HEK293 (cell line): Measurements from ENCODE around the gene NARF.

Experiments
- CTCF ChIA-PET: fragments of 350-600 bp; formaldehyde crosslinking; extraction: SDS; loops from one replicate; lab custom pipeline; 2021; ENCODE audit warnings: antibody characterized with exemption; lab: Yijun Ruan, JAX
- POLR2A ChIA-PET: fragments of 300-600 bp; formaldehyde crosslinking; extraction: SDS; loops from one replicate; lab custom pipeline; 2020; ENCODE audit warnings: antibody characterized with exemption, inconsistent platforms; lab: Yijun Ruan, JAX
- H3K27ac ChIP-seq: fragments of 200-500 bp; sonication (Bioruptor generic); 2 replicates; pipeline ENCODE4 v1.5.1; 2014; ENCODE audit warnings: low read depth, low read length, control low read depth, inconsistent platforms; ENCODE audit errors: extremely low read depth
- H3K36me3 ChIP-seq, 2 experiments: fragments of 200-500 bp in 1 of 2; sonication (Bioruptor generic) in 1 of 2; 1 replicate in 1 of 2; 2 replicates in 1 of 2; pipeline ENCODE4 v1.5.1; 2014 to 2017; ENCODE audit warnings: inconsistent platforms in 2 of 2, low read length in 2 of 2; ENCODE audit not compliant: control insufficient read depth in 2 of 2, insufficient read depth in 1 of 2
- H3K4me1 ChIP-seq: fragments of 200-500 bp; sonication (Bioruptor generic); 2 replicates; pipeline ENCODE4 v1.5.1; 2014; ENCODE audit warnings: mild to moderate bottlenecking, low read length, inconsistent platforms; ENCODE audit not compliant: control insufficient read depth, insufficient read depth
- H3K4me3 ChIP-seq: 2 replicates; pipeline ENCODE4 v1.5.1; 2011; ENCODE audit warnings: low read depth, mild to moderate bottlenecking, control low read depth, low read length, moderate library complexity
- H3K9me3 ChIP-seq: fragments of 200-500 bp; sonication (Bioruptor generic); 2 replicates; pipeline ENCODE4 v1.5.1; 2014; ENCODE audit warnings: low read depth, low read length, inconsistent platforms; ENCODE audit not compliant: control insufficient read depth, insufficient read depth
- FEZF1 ChIP-seq: fragments of 450-650 bp; formaldehyde crosslinking; IDR thresholded peaks from 2 replicates; pipeline ENCODE4 v1.5.1; 2016; ENCODE audit warnings: missing biosample characterization, missing genetic modification characterization
- GFI1B ChIP-seq: fragments of 450-650 bp; formaldehyde crosslinking; IDR thresholded peaks from 2 replicates; pipeline ENCODE4 v1.5.1; 2016; ENCODE audit warnings: missing biosample characterization, missing genetic modification characterization
- HOXA7 ChIP-seq: sonication (generic); formaldehyde crosslinking; IDR thresholded peaks from 2 replicates; pipeline ENCODE4 v1.8.1; 2022; ENCODE audit warnings: missing genetic modification reagents, borderline replicate concordance
- KLF1 ChIP-seq: fragments of 450-650 bp; formaldehyde crosslinking; IDR thresholded peaks from 2 replicates; pipeline ENCODE4 v1.5.1; 2016; ENCODE audit warnings: missing biosample characterization, missing genetic modification characterization
- SP2 ChIP-seq: fragments of 450-650 bp; formaldehyde crosslinking; IDR thresholded peaks from 2 replicates; pipeline ENCODE4 v1.5.1; 2016; ENCODE audit warnings: missing biosample characterization, missing genetic modification characterization
- TCF7L2 ChIP-seq: IDR thresholded peaks from 2 replicates; pipeline ENCODE4 v1.6.1; 2011; ENCODE audit warnings: low read depth, mild to moderate bottlenecking, inconsistent platforms, low read length, moderate library complexity, borderline replicate concordance
- WT1 ChIP-seq: fragments of 450-650 bp; formaldehyde crosslinking; IDR thresholded peaks from 2 replicates; pipeline ENCODE4 v1.5.1; 2016; ENCODE audit warnings: missing biosample characterization, missing genetic modification characterization
- ZBTB8A ChIP-seq: fragments of 450-650 bp; formaldehyde crosslinking; IDR thresholded peaks from 2 replicates; pipeline ENCODE4 v1.5.1; 2016; ENCODE audit warnings: missing biosample characterization, missing genetic modification characterization
- ZEB2 ChIP-seq: fragments of 450-650 bp; formaldehyde crosslinking; IDR thresholded peaks from 2 replicates; pipeline ENCODE4 v1.5.1; 2016; ENCODE audit warnings: missing biosample characterization, missing genetic modification characterization
- ZFP37 ChIP-seq: fragments of 450-650 bp; formaldehyde crosslinking; IDR thresholded peaks from 2 replicates; pipeline ENCODE4 v1.5.1; 2016; ENCODE audit warnings: missing biosample characterization, missing genetic modification characterization
- ZIC2 ChIP-seq: fragments of 450-650 bp; formaldehyde crosslinking; IDR thresholded peaks from 2 replicates; pipeline ENCODE4 v1.5.1; 2016; ENCODE audit warnings: missing biosample characterization, missing genetic modification characterization
- ZNF146 ChIP-seq: fragments of 450-650 bp; formaldehyde crosslinking; IDR thresholded peaks from 2 replicates; pipeline ENCODE4 v1.5.1; 2016; ENCODE audit warnings: missing biosample characterization, missing genetic modification characterization
- ZNF16 ChIP-seq: fragments of 450-650 bp; formaldehyde crosslinking; IDR thresholded peaks from 2 replicates; pipeline ENCODE4 v1.5.1; 2016; ENCODE audit warnings: low read depth, missing biosample characterization, missing genetic modification characterization
- ZNF239 ChIP-seq: fragments of 450-650 bp; formaldehyde crosslinking; IDR thresholded peaks from 2 replicates; pipeline ENCODE4 v1.5.1; 2016; ENCODE audit warnings: missing biosample characterization, missing genetic modification characterization
- ZNF561 ChIP-seq: fragments of 450-650 bp; IDR thresholded peaks from 2 replicates; pipeline ENCODE4 v1.5.1; 2018; ENCODE audit warnings: missing biosample characterization, missing genetic modification characterization, borderline replicate concordance
- ZNF596 ChIP-seq: fragments of 450-650 bp; IDR thresholded peaks from 2 replicates; pipeline ENCODE4 v1.5.0; 2018; ENCODE audit warnings: missing biosample characterization, mild to moderate bottlenecking, missing genetic modification characterization, moderate library complexity
- ZNF747 ChIP-seq: fragments of 450-650 bp; formaldehyde crosslinking; IDR thresholded peaks from 2 replicates; pipeline ENCODE4 v1.5.1; 2016; ENCODE audit warnings: missing biosample characterization, missing genetic modification characterization
- ZNF791 ChIP-seq: fragments of 450-650 bp; formaldehyde crosslinking; IDR thresholded peaks from 2 replicates; pipeline ENCODE4 v1.5.1; 2016; ENCODE audit warnings: missing biosample characterization, missing genetic modification characterization
- ZNF830 ChIP-seq: fragments of 450-650 bp; IDR thresholded peaks from 2 replicates; pipeline ENCODE4 v1.5.0; 2018; ENCODE audit warnings: missing biosample characterization, missing genetic modification characterization, low read depth, mild to moderate bottlenecking, moderate library complexity
- ZNF843 ChIP-seq: fragments of 450-650 bp; formaldehyde crosslinking; IDR thresholded peaks from 2 replicates; pipeline ENCODE4 v1.5.1; 2016; ENCODE audit warnings: missing biosample characterization, missing genetic modification characterization
- TF ChIP-seq, protein P1 (sequence below): fragments of 450-650 bp; formaldehyde crosslinking; IDR thresholded peaks from 2 replicates; pipeline ENCODE4 v1.5.1; 2016; ENCODE audit warnings: missing biosample characterization, missing genetic modification characterization
- TF ChIP-seq, protein P2 (sequence below): fragments of 450-650 bp; formaldehyde crosslinking; IDR thresholded peaks from 2 replicates; pipeline ENCODE4 v1.5.1; 2017; ENCODE audit warnings: missing biosample characterization, missing genetic modification characterization
- TF ChIP-seq, protein P3 (sequence below): fragments of 450-650 bp; formaldehyde crosslinking; IDR thresholded peaks from 2 replicates; pipeline ENCODE4 v1.5.1; 2016; ENCODE audit warnings: missing biosample characterization, missing genetic modification characterization, borderline replicate concordance
- TF ChIP-seq, protein P4 (sequence below): fragments of 450-650 bp; formaldehyde crosslinking; IDR thresholded peaks from 2 replicates; pipeline ENCODE4 v1.5.1; 2016; ENCODE audit warnings: missing biosample characterization, missing genetic modification characterization

Gene NARF

DNA sequence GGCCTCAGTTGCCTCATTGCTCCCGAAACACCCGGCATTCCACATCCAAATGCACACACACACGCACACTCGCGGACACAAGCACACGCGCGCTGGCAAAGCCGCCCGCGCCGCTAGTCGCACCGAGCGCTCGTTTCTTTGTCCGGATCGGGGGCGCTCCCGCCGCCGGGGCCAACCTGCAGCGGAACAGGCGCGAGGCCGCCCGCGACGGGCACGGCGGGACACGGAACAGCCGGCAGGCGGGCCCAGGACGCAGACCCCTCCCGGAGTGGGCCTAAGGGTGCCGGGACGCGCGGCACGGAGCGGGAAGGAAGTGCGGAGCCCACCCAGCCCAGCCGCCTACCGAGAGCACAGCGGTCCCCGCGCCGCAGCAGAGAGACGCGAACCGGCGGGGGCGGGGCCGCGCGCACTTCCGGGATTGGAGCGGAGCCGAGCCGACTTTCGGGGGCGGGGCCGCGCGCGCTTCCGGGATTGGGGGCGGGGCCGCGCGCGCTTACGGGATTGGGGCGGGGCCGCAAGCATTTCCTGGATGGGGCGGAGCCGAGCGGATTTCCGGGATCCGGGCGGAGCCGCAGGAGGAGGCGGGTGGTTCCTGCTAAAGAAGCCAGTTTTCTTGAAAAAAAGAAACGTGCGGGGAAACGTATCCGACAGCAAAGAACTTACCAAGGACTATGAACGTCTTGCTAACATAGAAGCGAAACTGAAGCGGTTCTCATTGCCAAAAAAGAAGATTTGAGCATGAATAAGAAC lies 8.0 kb upstream of the NARF start, which contains the start of gene CYBC1 (continued):
- TF ChIP-seq, protein P1, sequence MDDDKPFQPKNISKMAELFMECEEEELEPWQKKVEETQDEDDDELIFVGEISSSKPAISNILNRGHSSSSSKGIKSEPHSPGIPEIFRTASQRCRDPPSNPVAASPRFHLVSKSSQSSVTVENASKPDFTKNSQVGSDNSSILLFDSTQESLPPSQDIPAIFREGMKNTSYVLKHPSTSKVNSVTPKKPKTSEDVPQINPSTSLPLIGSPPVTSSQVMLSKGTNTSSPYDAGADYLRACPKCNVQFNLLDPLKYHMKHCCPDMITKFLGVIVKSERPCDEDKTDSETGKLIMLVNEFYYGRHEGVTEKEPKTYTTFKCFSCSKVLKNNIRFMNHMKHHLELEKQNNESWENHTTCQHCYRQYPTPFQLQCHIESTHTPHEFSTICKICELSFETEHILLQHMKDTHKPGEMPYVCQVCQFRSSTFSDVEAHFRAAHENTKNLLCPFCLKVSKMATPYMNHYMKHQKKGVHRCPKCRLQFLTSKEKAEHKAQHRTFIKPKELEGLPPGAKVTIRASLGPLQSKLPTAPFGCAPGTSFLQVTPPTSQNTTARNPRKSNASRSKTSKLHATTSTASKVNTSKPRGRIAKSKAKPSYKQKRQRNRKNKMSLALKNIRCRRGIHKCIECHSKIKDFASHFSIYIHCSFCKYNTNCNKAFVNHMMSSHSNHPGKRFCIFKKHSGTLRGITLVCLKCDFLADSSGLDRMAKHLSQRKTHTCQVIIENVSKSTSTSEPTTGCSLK (tag by site-specific recombination), result no peak
- TF ChIP-seq ZIC2 (tag by site-specific recombination), result peak; percentile 76
- peak; percentile 88 for TF ChIP-seq SP2
- TF ChIP-seq ZNF561 (tag by site-specific recombination), result peak; percentile 68; the same call in 1 of the 2 replicates
- peak; percentile 79 for TF ChIP-seq KLF1 (tag by site-specific recombination)
- 0 out of 2 replicates have a peak, but pooled peaks have one; percentile 42 for TF ChIP-seq ZEB2 (tag by site-specific recombination)
- TF ChIP-seq ZBTB8A (tag by site-specific recombination), result peak; percentile 90
- TF ChIP-seq ZNF830 (tag by site-specific recombination), result no peak
- TF ChIP-seq, all 188 proteins: peak for 41

DNA sequence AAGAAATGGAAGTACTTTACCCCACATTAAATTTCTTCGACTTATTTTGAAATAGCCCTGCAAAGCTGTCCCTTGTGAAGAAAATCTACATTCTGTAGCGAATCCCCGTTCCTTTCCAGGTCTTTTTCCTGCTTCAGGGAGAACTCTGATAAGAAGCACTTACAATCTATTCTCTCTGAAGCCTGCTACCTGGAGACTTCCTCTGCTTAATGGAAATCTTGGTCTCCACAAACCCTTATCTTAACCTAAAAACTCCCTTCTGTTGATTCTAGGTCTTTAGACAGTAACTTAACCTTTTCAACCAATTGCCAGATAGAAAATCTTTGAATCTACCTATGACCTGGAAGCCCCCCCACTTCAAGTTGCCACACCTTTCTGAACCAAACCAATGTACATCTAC lies 6.4 kb upstream of the NARF start:
- ChIA-PET CTCF (no interaction called here), POLR2A (no interaction called here)
- H3K36me3 ChIP-seq, result peaks cover 0 to 6% of the 10 kb centered on the region in 2 experiments; a peak in 1 of 3 replicates
- H3K4me1 ChIP-seq, result peaks cover 4% of the 10 kb centered on the region; the same call in 1 of the 2 replicates
- H3K4me3 ChIP-seq, result no peak overlapping the region
- no peak overlapping the region for H3K27ac ChIP-seq
- H3K9me3 ChIP-seq, result no peaks in the 10 kb centered on the region
- TF ChIP-seq TCF7L2, result no peak
- TF ChIP-seq, protein P2, sequence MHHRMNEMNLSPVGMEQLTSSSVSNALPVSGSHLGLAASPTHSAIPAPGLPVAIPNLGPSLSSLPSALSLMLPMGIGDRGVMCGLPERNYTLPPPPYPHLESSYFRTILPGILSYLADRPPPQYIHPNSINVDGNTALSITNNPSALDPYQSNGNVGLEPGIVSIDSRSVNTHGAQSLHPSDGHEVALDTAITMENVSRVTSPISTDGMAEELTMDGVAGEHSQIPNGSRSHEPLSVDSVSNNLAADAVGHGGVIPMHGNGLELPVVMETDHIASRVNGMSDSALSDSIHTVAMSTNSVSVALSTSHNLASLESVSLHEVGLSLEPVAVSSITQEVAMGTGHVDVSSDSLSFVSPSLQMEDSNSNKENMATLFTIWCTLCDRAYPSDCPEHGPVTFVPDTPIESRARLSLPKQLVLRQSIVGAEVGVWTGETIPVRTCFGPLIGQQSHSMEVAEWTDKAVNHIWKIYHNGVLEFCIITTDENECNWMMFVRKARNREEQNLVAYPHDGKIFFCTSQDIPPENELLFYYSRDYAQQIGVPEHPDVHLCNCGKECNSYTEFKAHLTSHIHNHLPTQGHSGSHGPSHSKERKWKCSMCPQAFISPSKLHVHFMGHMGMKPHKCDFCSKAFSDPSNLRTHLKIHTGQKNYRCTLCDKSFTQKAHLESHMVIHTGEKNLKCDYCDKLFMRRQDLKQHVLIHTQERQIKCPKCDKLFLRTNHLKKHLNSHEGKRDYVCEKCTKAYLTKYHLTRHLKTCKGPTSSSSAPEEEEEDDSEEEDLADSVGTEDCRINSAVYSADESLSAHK, result no peak
- TF ChIP-seq ZNF596 (tag by site-specific recombination), result no peak
- no peak for TF ChIP-seq ZFP37 (tag by site-specific recombination)
- TF ChIP-seq GFI1B, result no peak
- TF ChIP-seq FEZF1 (tag by site-specific recombination), result no peak
- no peak for TF ChIP-seq ZNF791
- TF ChIP-seq, protein P3, sequence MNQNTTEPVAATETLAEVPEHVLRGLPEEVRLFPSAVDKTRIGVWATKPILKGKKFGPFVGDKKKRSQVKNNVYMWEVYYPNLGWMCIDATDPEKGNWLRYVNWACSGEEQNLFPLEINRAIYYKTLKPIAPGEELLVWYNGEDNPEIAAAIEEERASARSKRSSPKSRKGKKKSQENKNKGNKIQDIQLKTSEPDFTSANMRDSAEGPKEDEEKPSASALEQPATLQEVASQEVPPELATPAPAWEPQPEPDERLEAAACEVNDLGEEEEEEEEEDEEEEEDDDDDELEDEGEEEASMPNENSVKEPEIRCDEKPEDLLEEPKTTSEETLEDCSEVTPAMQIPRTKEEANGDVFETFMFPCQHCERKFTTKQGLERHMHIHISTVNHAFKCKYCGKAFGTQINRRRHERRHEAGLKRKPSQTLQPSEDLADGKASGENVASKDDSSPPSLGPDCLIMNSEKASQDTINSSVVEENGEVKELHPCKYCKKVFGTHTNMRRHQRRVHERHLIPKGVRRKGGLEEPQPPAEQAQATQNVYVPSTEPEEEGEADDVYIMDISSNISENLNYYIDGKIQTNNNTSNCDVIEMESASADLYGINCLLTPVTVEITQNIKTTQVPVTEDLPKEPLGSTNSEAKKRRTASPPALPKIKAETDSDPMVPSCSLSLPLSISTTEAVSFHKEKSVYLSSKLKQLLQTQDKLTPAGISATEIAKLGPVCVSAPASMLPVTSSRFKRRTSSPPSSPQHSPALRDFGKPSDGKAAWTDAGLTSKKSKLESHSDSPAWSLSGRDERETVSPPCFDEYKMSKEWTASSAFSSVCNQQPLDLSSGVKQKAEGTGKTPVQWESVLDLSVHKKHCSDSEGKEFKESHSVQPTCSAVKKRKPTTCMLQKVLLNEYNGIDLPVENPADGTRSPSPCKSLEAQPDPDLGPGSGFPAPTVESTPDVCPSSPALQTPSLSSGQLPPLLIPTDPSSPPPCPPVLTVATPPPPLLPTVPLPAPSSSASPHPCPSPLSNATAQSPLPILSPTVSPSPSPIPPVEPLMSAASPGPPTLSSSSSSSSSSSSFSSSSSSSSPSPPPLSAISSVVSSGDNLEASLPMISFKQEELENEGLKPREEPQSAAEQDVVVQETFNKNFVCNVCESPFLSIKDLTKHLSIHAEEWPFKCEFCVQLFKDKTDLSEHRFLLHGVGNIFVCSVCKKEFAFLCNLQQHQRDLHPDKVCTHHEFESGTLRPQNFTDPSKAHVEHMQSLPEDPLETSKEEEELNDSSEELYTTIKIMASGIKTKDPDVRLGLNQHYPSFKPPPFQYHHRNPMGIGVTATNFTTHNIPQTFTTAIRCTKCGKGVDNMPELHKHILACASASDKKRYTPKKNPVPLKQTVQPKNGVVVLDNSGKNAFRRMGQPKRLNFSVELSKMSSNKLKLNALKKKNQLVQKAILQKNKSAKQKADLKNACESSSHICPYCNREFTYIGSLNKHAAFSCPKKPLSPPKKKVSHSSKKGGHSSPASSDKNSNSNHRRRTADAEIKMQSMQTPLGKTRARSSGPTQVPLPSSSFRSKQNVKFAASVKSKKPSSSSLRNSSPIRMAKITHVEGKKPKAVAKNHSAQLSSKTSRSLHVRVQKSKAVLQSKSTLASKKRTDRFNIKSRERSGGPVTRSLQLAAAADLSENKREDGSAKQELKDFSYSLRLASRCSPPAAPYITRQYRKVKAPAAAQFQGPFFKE (tag by site-specific recombination), result no peak
- TF ChIP-seq, protein P4, sequence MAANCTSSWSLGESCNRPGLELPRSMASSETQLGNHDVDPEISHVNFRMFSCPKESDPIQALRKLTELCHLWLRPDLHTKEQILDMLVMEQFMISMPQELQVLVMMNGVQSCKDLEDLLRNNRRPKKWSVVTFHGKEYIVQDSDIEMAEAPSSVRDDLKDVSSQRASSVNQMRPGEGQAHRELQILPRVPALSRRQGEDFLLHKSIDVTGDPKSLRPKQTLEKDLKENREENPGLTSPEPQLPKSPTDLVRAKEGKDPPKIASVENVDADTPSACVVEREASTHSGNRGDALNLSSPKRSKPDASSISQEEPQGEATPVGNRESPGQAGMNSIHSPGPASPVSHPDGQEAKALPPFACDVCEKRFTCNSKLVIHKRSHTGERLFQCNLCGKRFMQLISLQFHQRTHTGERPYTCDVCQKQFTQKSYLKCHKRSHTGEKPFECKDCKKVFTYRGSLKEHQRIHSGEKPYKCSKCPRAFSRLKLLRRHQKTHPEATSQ (tag by site-specific recombination), result no peak
- no peak for TF ChIP-seq ZNF16 (tag by site-specific recombination)
- TF ChIP-seq WT1 (tag by site-specific recombination), result no peak
- TF ChIP-seq ZNF843 (tag by site-specific recombination), result no peak
- TF ChIP-seq HOXA7 (CRISPR knock-in tag), result no peak
- no peak for TF ChIP-seq ZNF747
- no peak for TF ChIP-seq ZNF239 (tag by site-specific recombination)
- TF ChIP-seq ZNF146, result no peak
